ENCODE data around the gene SBNO1.
A peak's percentile ranks its signal among the peaks of the same experiment; 100 is the strongest.
"Not testable (repeated sequence)": the region's sequence is repeated elsewhere in the genome, so short reads cannot be mapped to it uniquely, and the experiment has no call there.

The SBNO1 gene

DNA sequence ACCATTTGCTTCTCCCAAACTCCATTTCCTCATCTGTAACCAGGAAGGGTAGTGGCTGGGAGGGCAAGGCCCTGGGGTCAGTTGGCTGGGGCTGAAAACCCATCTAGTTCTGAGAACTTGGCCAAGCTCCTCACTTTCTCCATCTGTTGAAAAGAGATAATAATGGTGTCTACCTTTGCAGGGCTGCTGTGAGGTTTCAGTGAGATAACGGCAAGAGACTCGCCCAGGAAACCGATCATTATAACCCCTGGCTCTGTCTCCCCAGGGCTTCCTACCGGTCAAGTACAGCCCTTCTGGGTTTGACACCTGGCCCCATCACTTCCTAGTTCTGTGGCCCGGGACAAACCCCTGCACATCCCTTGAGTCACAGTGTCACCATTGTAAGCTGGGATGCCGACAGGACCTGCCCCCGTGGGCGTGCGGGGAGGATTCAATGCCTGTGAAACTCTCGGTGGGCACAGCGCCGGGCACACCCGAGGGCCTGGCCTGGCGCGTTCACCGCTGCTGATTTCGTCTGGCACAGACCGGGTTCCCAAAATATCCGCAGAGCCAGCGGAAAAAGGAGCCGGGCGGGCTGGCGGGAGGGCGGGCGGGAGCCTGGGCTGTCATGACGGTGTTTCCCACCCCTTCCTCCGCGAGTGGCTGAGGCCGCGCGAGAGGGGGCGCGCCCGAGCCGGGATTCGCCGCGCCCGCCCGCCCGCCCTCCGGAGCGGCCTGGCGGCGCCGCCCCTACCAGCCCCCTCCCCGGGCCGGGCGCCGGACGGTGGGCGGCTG, 23.7 kb upstream of the SBNO1 start:
- peak; percentile 23 for DNase-seq

DNA sequence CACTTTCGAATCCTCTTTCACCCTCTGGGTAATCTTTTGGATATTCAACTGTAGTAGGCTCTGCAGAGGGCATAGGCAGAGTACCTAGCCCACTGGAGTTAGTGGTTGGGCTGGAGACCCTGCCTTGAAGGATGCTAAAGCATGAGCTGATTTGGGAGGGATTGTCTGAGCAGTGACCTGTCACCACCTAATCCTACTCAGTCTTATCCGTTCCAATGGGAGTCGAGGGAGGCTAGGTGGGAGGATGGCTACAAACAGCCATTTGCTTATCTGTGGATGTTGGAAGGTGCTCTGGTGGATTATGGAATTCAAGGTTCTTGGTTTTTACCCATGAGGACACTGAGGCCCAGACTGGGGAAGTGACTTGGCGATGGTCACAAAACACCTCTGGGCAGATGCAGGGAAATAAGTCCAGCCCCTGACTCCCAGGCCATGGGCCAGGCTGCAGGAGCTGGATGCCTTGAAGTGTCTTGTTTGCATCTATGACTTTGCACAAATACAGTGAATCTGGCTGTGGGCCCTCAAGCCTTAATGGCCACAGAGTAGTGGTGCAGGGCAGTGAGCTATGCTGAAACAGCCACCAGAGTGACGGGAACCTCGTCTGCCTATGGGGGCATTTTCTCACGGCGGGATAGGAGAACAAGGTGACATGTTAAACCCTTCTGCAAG, 23.0 kb upstream of the SBNO1 start:
- no peak for DNase-seq

DNA sequence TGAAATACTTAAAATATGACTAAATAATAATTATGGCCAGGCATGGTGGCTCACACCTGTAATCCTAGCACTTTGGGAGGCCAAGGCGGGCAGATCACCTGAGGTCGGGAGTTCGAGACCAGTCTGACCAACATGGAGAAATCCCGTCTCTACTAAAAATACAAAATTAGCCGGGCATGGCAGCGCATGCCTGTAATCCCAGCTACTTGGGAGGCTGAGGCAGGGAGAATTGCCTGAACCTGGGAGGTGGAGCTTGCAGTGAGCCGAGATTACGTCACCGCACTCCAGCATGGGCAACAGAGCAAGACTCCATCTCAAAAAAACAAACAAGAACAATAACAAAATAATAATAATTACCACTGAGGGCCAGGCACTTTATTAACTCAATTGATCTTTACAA, 20.9 kb upstream of the SBNO1 start:
- DNase-seq, result not testable (repeated sequence)

DNA sequence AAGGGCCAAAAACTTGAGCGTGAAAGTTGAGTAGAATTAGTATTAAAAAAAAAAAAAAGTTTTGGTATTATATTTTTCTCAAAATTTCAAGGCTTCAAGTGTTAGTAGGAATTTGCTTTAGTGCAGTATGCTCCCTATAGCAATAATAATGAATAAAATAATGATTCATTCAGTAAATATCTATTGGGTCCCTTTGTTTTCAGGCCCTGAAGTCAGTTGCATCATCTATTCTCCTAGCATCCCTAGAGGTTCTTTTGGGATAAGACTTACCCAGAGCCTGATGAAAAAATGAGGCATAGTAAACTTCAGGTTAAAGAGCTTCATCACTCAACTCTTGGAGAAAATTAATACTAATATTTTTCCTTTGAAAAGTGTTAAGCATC, 20.3 kb upstream of the SBNO1 start:
- no peak for DNase-seq

DNA sequence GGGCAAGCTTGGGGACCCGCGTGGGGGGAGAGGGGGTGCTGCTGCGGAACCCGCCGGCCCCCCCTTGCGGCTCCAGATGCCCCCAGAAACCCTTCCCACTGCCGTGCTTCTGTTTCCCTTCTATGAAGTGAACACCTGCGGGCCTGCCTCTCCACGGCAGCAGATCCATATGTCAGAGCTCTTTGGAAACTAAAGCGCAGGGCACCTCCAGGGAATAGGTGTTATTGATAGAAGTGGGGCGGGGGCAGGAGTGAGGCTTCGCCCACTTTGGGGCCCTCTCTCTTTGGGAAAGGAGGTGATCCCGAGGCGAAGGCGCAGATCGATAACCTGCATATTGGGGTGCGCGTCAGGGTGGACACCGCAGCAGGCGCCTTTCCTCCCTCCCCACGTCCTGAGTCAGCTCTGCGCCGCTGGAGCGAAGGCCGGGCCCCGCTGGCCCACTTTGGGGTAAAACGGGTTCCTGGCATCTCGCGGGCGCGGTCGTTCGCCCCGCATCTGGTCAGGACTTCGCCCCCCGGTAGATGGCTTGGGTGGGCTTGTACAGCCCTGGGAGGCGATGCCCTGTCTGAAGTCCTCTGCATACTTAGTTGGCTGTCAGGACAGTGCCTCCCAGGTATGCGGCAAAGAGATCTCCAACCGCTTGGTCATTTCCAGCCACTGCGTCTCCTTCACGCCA, 19.8 kb upstream of the SBNO1 start:
- DNase-seq, result no peak

DNA sequence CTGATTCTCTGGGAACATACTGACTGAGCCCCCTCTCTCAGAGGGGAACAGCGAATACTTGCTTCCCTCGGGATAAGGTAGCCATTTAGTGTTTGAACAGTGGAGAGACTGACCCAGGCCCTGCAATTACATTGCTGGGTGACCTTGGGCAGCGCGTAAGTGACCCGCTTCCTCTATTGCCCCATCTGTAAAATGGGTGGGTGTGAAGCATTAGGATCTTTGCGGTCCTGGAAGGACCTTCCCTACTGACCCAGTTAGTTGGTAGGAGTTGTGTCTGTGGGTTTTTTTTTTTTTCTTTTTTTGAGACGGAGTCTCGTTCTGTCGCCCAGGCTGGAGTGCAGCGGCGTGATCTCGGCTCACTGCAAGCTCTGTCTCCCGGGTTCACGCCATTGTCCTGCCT, 18.0 kb upstream of the SBNO1 start:
- no peak for DNase-seq

DNA sequence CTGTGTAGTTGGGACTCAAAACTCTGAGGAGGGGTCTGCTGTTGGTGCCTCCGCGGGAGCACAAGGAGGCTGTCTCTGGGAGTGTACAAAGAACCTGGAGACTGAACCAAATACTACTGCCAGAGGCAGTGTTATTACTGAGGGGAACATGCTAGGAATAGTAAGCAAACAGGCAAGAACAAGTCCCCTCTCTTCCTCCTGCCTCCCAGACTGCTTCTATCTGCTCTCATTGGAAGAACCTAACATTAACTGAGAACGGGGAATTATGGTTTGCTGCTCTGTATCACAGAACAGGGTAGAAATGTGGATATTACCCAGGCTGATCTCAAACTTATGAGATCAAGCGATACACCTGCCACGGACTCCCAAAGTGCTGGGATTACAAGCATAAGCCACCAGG, 14.7 kb upstream of the SBNO1 start:
- no peak for DNase-seq

DNA sequence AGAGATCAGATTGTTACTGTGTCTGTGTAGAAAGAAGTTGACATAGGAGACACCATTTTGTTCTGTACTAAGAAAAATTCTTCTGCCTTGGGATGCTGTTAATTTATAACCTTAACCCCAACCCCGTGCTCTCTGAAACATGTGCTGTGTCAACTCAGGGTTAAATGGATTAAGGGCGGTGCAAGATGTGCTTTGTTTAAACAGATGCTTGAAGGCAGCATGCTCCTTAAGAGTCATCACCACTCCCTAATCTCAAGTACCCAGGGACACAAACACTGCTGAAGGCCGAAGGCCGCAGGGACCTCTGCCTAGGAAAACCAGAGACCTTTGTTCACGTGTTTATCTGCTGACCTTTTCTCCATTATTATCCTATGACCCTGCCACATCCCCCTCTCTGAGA, 7.8 kb upstream of the SBNO1 start:
- DNase-seq, result not testable (repeated sequence)

DNA sequence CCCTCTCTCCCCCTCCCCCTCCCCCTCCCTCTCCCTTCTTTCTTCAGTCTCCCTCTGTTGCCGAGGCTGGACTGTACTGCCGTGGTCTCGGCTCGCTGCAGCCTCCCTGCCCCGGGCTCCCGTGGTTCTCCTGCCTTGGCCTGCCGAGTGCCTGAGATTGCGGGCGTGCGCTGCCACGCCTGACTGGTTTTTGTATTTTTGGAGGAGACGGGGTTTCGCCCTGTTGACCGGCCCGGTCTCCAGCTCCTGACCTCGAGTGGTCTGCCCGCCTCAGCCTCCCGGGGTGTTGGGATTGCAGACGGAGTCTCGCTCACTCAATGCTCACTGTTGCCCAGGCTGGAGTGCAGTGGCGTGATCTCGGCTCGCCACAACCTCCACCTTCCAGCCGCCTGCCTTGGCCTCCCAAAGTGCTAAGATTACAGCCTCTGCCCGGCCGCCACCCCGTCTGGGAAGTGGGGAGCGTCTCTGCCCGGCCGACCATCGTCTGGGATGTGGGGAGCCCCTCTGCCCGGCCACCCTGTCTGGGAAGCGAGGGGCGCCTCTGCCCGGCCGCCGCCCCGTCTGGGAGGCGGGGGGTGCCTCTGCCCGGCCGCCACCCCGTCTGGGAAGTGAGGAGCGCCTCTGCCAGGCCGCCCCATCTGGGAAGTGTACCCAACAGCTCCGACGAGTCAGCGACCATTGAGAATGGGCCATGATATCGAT, 7.2 kb upstream of the SBNO1 start:
- DNase-seq, result not testable (repeated sequence)

DNA sequence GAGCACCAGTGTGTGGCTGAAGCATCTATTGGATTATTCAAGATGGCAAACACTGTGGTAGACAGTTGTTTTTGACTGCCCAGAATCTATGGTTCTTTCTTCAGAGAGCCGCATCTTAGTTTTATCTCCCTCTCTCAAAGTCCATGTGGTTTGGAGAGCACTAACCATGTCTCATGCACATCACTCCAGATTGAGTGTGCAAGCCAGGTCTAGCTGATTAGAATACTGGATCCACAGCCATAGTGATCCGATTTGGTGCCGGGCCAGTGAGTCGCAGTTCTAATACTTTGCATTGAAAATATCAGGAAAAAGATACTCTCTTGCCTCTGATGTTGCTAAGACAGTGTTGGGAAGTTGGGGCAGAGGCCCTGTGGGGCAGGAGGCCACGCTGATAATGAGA, 4.6 kb upstream of the SBNO1 start:
- no peak for DNase-seq

DNA sequence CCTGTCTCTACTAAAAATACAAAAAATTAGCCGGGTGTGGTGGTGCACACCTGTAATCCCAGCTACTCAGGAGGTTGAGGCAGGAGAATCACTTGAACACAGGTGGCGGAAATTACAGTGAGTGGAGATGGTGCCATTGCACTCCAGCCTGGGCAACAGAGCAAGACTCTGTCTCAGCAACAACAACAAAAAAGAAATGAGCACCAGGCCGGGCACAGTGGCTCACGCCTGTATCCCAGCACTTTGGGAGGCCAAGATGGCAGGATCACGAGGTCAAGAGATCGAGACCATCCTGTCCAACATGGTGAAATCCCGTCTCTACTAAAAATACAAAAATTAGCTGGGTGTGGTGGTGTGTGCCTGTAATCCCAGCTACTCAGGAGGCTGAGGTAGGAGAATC, 3.8 kb upstream of the SBNO1 start:
- DNase-seq, result not testable (repeated sequence)

DNA sequence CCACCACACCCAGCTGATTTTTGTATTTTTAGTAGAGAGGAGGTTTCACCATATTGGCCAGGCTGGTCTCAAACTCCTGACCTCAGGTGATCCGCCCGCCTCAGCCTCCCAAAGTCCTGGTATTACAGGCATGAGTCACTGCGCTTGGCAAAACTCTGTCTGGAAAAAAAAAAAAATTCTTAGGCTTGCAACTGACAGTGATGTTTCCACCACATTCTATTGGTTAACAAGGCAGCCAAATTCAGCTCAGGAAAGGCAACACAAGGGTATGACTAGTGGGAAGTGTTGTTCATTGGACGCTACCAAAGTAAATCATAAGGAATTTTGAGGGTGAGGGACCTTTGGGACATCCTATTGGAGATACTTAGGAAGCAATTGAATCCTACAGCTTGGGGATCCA, 2.9 kb upstream of the SBNO1 start:
- DNase-seq, result no peak

DNA sequence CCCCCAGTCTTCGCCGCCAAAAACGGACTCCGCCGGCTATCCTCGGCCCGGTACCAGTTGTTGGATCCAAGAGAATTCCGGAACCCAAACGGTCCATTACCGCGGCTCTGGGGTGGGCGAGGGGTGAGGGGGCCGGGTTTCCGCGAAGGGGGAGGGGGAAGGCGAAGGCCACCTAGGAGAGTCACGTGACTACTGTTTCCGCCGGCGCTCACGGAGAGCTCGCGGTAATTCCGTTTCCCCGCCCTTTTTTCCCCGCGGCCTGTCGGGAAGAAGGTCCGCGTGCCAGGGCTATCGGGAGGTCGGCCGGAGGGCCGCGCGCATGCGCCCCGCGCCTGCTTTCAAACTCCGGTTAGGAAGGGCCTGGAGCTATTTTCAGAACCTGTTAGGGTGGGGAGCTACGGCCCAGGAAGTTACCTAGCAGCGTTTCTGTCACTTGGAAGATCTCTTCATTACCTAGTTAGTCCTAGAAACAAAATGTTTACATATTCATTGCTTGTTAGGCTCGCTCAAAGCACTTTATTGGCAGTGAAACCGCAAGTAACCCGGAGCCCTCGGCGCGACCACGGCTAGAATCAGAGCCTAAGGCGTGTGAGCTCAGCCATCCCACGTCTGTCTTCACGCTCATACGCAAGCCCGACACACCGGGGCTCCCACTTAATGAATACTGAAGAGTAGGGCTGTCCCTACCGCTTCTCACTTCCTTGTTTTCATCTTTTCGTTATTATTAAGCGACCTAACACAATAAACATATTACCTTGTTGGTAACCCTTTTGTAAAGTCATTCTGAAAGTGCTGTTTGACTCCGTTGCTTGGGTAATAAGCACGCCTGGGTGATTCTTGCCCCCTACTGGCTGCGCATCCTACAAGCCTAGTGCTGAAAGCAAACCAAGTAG, 624 bp upstream of the SBNO1 start:
- peak; percentile 98 for DNase-seq

DNA sequence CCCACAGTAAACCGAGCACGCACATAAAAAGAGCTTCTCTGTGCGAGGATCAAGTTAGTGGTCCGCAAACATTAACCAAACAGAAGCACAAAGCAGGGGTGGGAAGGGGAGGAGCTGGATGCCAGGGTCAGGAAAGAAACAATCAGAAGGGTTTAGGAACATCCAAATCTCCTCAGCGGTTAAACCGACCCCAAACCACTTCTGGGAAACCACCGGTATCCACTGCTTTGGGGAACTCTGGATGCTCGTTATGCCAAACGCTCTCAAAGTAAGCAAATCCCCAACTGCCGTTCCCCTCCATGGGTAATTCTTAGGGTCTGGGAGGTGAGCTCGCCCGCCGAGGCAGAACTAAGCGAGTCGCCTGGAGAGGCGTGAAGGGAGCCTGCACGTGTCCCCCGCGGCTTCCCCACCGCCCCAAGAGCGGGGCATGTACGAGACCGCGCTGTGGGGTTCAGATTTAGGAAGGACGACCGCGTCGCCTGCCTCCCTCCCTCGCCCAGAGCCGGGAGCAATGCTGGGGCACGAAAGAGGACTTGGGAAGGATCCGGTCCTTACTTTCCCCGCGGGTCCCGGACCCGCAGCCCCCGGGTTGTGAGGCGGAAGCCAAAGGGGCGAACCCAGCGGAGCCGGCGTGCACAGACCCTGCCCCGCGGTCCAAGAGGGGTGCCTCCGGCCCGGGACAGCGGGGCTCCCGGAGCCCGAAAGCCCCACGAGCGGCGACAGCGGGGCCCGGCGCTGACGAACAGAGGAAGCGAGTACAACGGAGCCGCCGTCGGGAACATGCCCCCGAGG, 711 bp downstream of the SBNO1 start:
- peak; percentile 66 for DNase-seq

DNA sequence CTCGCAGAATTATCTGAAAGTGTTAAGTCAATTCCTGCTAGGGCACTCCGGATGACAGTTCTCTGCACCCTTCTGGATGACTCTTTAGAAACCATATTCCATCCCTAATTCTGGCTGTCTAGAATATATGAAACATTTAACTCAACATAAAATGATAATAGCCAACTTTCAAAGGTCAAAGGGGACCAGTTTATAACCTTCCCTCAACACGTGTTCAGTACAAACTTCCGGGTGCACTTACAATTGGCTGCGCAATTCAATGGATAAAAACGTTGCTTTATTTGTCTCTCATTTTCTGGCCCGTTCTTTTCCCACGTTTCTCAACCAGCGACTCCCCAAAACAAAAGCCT, 1.3 kb downstream of the SBNO1 start:
- no peak for DNase-seq

DNA sequence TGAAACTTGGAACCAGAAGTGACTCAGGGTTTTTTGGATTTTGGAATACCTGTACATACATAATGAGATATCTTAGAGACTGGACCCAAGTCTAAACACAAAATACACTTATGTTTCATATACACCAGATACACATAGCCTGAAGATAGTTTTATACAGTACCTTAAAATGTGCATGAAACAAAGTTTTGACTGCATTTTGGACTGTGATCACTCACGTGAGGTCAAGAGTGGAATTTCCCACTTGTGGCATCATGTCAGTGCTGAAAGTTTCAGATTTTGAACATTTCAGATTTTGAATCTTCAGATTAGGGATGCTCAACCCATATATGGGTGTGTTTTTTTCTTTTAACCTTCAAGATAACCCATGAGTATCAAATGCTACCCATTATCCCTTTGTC, 6.6 kb downstream of the SBNO1 start:
- DNase-seq, result no peak

DNA sequence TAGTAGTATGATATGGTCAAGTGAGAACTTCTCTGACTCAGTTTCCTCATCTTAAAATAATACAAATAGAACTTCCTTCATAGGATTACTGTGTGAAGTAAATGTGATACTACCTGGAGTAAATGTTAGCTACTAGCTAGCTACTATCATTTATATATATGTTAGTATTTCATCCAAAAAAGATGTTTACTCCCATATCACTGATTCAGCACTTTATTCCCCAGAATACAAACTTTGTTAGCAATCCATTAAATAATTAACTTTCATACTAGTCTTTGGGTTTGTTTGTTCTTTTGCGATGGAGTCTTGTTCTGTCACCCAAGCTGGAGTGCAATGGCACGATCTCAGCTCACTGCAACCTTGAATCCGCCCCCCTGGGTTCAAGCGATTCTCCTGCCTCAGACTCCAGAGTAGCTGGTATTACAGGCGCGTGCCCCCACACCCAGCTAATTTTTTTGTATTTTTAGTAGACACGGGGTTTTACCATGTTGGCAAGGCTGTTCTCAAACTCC, 8.4 kb downstream of the SBNO1 start:
- no peak for DNase-seq

DNA sequence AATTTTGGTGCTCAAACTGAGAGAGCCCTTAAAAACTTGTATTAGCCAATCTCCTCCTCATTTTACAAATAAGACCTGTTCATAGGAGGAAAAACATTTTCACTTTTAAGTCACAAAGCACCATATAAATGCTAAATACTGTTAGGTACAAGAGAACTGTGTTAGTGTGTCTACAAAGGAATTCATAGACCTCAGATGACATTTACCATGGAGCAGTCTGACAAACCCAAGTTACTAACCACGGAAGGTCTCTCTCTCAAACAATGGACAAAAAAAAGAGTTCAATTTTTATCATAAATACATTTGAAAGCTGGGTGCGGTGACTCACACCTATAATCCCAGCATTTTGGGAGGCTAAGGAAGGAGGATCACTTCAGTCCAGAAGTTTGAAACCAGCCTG, 10.0 kb downstream of the SBNO1 start:
- no peak for DNase-seq

DNA sequence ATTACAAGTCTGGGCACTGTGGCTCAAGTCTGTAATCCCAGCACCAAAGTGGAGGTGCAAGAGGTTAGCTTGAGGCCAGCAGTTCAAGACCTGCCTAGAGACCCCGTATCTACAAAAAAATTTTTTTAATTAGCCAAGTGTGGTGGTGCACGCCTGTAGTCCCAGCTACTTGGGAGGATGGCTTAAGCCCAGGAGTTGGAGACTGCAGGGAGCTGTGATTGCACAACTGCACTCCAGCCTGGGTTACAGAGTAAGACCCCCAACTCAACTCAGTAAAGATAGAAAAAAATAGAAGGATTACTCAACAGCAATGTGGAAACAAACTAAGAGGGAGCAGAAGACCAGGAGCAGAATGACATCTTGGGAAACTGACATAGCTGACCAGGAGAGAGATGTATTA, 13.3 kb downstream of the SBNO1 start:
- peak; percentile 8 for DNase-seq

DNA sequence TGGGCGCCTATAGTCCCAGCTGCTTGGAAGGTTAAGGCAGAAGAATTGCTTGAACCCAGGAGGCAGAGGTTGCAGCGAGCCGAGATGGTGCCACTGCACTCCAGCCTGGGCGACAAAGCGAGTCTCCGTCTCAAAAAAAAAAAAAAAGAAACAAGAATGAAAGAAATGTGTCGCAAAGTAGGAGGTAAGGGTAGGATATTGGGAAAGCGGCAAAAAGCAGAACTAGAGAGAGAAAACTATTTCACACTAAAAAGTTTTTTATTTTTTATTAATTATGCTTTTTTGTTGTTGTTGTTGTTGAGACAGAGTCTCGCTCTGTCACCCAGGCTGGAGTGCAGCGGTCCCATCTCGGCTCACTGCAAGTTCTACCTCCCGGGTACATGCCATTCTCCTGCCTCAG, 17.7 kb downstream of the SBNO1 start:
- DNase-seq, result no peak

DNA sequence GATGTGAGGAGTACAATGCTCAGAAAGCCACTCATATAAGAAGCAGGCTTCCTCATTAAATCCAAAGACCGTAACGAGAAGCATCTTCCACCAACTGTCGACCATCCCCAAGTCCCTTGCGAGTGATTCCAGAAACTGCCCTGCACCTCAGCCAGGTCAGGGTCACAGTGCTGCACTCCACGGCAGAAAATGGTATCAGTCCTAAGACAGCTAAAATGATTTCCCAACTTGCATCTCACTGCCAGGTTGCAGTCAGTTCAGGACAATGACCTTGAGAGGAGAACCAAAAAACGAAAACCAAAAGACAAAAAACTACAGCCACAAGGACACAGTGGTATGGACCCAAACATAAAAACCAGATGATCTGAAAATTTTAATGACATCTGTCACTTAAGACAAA, 20.6 kb downstream of the SBNO1 start:
- DNase-seq, result no peak

DNA sequence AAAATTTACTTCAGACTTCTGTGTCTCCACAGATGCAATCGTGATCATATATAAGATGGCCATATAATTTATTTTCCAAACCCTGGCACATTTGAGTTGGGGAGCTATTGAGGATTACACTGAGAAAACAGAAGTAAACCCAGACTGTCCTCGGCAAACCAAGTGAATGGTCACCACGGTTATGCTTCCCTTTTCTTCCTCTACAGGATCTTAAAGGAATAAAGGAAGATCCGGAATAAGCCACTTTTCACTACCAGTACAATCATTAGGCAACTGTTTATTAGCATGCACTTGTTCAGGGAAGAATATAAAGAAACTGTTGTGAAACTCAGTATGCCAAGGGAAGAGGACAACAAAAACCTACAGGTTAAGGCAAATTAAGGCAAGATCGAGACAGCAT, 27.6 kb downstream of the SBNO1 start:
- peak; percentile 51 for DNase-seq

All from MV-4-11 (cell line).